MM.1S (cell line): ENCODE results near the gene MPP4.

Source experiments
- CTCF ChIP-seq: fragments of 300-600 bp; sonication (generic); IDR thresholded peaks from 2 replicates; pipeline ENCODE4 v1.5.1; 2016; ENCODE audit warnings: antibody characterized with exemption, low read length, mixed read lengths
- EZH2 ChIP-seq: fragments of 300-600 bp; sonication (generic); optimal IDR thresholded peaks from 2 replicates; pipeline ENCODE3; 2017; ENCODE audit warnings: low read depth, mild to moderate bottlenecking, antibody characterized with exemption, low read length, mixed read lengths

- TF ChIP-seq EZH2, result no peak
- TF ChIP-seq CTCF, result no peak
These were observed 48.1 kb upstream of the MPP4 start for GRCh38 chr2:201746551-201746950.
